HepG2 (cell line): ENCODE measurements around the gene SNAPC3. TPM values are rescaled to one million over a fixed set of nuclear protein-coding genes. Genes with fewer than 3 reads are reported as not detected.

Experiments
- ATAC-seq: fragments of 200-7000 bp; cut with Tn5 transposase; 3 replicates; pipeline ENCODE4 v1.9.1; 2020; ENCODE audit warnings: mild to moderate bottlenecking, moderate library complexity
- BruUV-seq: library from RNA; stranded (reverse); fragments of 400-500 nt; replicated peaks from 2 replicates; lab custom pipeline; 2021; lab: Mats Ljungman, UMichigan
- CTCF ChIA-PET: fragments of 300-600 bp; formaldehyde crosslinking; extraction: SDS; loops from one replicate; lab custom pipeline; 2021; ENCODE audit warnings: low total read pairs, inconsistent platforms, low intra/inter-chr PET ratio; lab: Yijun Ruan, JAX
- POLR2A ChIA-PET: fragments of 350-600 bp; sonication (Branson Sonifier 250); formaldehyde crosslinking; loops from one replicate; lab custom pipeline; 2020; ENCODE audit warnings: antibody characterized with exemption, inconsistent platforms; lab: Yijun Ruan, JAX
- DNase-seq: peaks from one replicate; pipeline ENCODE4 v3.0.0-alpha.2; 2015; ENCODE audit warnings: low spot score
- FAIRE-seq: peaks from 3 replicates; lab custom pipeline; 2011; peaks lifted over from hg19 to GRCh38; lab: Jason Lieb, UNC
- H2AFZ ChIP-seq: one replicate; pipeline ENCODE4 v1.6.1; 2011; ENCODE audit warnings: low read length, inconsistent platforms
- H3K27ac ChIP-seq: fragments of 300-600 bp; 3 replicates; pipeline ENCODE4 v1.8.0; 2011; ENCODE audit warnings: mixed run types, mild to moderate bottlenecking, mixed read lengths, low read length, inconsistent platforms; ENCODE audit not compliant: insufficient read depth; ENCODE audit errors: extremely low read length
- H3K27me3 ChIP-seq, 2 experiments: fragments of 200-600 bp in 1 of 2; 2 replicates in 1 of 2; 3 replicates in 1 of 2; pipeline versions ENCODE4 v1.6.0 to v1.8.0; 2011; ENCODE audit warnings: low read length in 2 of 2, mild to moderate bottlenecking in 2 of 2, moderate library complexity in 2 of 2, inconsistent platforms in 1 of 2; ENCODE audit not compliant: insufficient read depth in 2 of 2, control insufficient read depth in 1 of 2
- H3K36me3 ChIP-seq, 2 experiments: fragments of 200-600 bp in 1 of 2; replicated peaks in 1 of 2; 2 replicates in 1 of 2; 3 replicates in 1 of 2; pipeline versions ENCODE4 v1.5.1 to v1.8.0; 2011; ENCODE audit warnings: low read length in 2 of 2, inconsistent platforms in 1 of 2; ENCODE audit not compliant: insufficient read depth in 2 of 2, control insufficient read depth in 1 of 2
- H3K4me1 ChIP-seq: 2 replicates; pipeline ENCODE4 v1.5.1; 2012; ENCODE audit warnings: low read length, inconsistent platforms; ENCODE audit not compliant: insufficient read depth
- H3K4me2 ChIP-seq: 2 replicates; pipeline ENCODE4 v1.6.0; 2011; ENCODE audit warnings: low read depth, low read length, inconsistent platforms
- H3K4me3 ChIP-seq, 3 experiments: fragments of 200-600 bp in 1 of 3; sonication (generic), shearing (Covaris generic) in 1 of 3; replicated peaks in 1 of 3; 2 replicates each; pipeline ENCODE4 v1.5.1; 2011 to 2016; ENCODE audit warnings: low read length in 3 of 3, inconsistent platforms in 2 of 3, low read depth in 2 of 3, mild to moderate bottlenecking in 2 of 3, control low read depth in 1 of 3, mixed read lengths in 1 of 3; ENCODE audit not compliant: insufficient read depth in 1 of 3
- H3K79me2 ChIP-seq: one replicate; pipeline ENCODE4 v1.6.1; 2011; ENCODE audit warnings: low read length, inconsistent platforms; ENCODE audit not compliant: insufficient read depth
- H3K9ac ChIP-seq: 2 replicates; pipeline ENCODE4 v1.6.0; 2011; ENCODE audit warnings: mild to moderate bottlenecking, low read depth, low read length, inconsistent platforms; ENCODE audit not compliant: insufficient read depth
- H3K9me3 ChIP-seq: 2 replicates; pipeline ENCODE4 v1.5.1; 2012; ENCODE audit warnings: mild to moderate bottlenecking, low read length
- H4K20me1 ChIP-seq: 2 replicates; pipeline ENCODE4 v1.6.0; 2011; ENCODE audit warnings: inconsistent platforms, mild to moderate bottlenecking, low read length, moderate library complexity; ENCODE audit not compliant: insufficient read depth
- AGO2 ChIP-seq: fragments of 200-400 bp; formaldehyde crosslinking; optimal IDR thresholded peaks from 2 replicates; pipeline ENCODE3; 2017; ENCODE audit warnings: mild to moderate bottlenecking, low read depth, low read length, moderate library complexity
- ARNT2 ChIP-seq: sonication (generic); formaldehyde crosslinking; IDR thresholded peaks from 2 replicates; pipeline ENCODE4 v1.8.0; 2022; ENCODE audit warnings: mild to moderate bottlenecking, low read depth, missing genetic modification reagents, moderate library complexity
- IRX3 ChIP-seq: sonication (generic); formaldehyde crosslinking; IDR thresholded peaks from 2 replicates; pipeline ENCODE4 v1.8.1; 2023; ENCODE audit warnings: mild to moderate bottlenecking, low read depth, missing genetic modification reagents, borderline replicate concordance
- KDM5B ChIP-seq: sonication (generic); formaldehyde crosslinking; IDR thresholded peaks from 2 replicates; pipeline ENCODE4 v1.4.0; 2020; ENCODE audit warnings: missing genetic modification reagents, mild to moderate bottlenecking, borderline replicate concordance
- TOPORS ChIP-seq: sonication (generic); formaldehyde crosslinking; IDR thresholded peaks from 2 replicates; pipeline ENCODE4 v1.8.0; 2023; ENCODE audit warnings: mild to moderate bottlenecking, missing genetic modification reagents
- ZNF33A ChIP-seq: sonication (generic); formaldehyde crosslinking; IDR thresholded peaks from 2 replicates; pipeline ENCODE4 v1.5.1; 2020; ENCODE audit warnings: missing genetic modification reagents, mild to moderate bottlenecking, moderate library complexity, borderline replicate concordance
- ZNF614 ChIP-seq: IDR thresholded peaks from 2 replicates; pipeline ENCODE4 v1.6.1; 2018; ENCODE audit warnings: missing biosample characterization, missing genetic modification reagents, inconsistent platforms, borderline replicate concordance
- WGBS: methylation state at CpG from one replicate; pipeline ENCODE4 v1.1.6; 2017; ENCODE audit warnings: low lambda C conversion rate; 5-methylcytosine and 5-hydroxymethylcytosine counted together
- in situ Hi-C: cut with HindIII; loops from 2 replicates; pipeline ENCODE4 v1.10.0; 2017; ENCODE audit warnings: low pct_unique_long_range_greater_than_20kb; ENCODE audit not compliant: extremely low pct_ligation_motif_present
- intact Hi-C: fragments of 100-400 bp; cut with micrococcal nuclease; formaldehyde crosslinking; loops from one replicate; pipeline ENCODE4 v1.10.0; 2022; ENCODE audit not compliant: unreplicated experiment
- polyA plus RNA-seq, 8 experiments: library from polyadenylated mRNA; depleted of rRNA in 3 of 8; stranded (reverse) in 7 of 8; unstranded in 1 of 8; fragments of >200 nt; fragmentation: Illumina TruSeq in 4 of 8; extraction: Trizol in 4 of 8; gene quantifications; 2 replicates each; pipeline versions ENCODE4 v1.2.1 to v1.2.3, GENCODE V29; 2011 to 2016; ENCODE audit warnings: low read depth in 4 of 8, missing spikeins in 1 of 8, mixed read lengths in 1 of 8; ENCODE audit not compliant: insufficient read depth in 1 of 8
- total RNA-seq, 5 experiments: library from RNA; depleted of rRNA; stranded (reverse); fragments of >200 nt; fragmentation: Illumina TruSeq; extraction: Trizol; gene quantifications; 2 replicates each; pipeline ENCODE4 v1.2.3, GENCODE V29; 2016; ENCODE audit warnings: low read depth in 1 of 5
- TF ChIP-seq, protein P1 (sequence below): sonication (generic); formaldehyde crosslinking; IDR thresholded peaks from 2 replicates; pipeline ENCODE4 v1.8.0; 2022; ENCODE audit warnings: missing genetic modification reagents, mild to moderate bottlenecking, borderline replicate concordance
- TF ChIP-seq, protein P2 (sequence below): sonication (generic); formaldehyde crosslinking; IDR thresholded peaks from 2 replicates; pipeline ENCODE4 v1.4.0; 2020; ENCODE audit warnings: missing genetic modification reagents
- TF ChIP-seq, protein P3 (sequence below): sonication (generic); formaldehyde crosslinking; IDR thresholded peaks from 2 replicates; pipeline ENCODE4 v1.8.0; 2022; ENCODE audit warnings: low read depth, missing genetic modification reagents

The SNAPC3 gene
- total and polyA plus RNA-seq, 2 of the 13 experiments (the other 11 are each of a cell fraction or from before 2014, with no cell fraction given): 25.6 to 26.0 TPM

DNA sequence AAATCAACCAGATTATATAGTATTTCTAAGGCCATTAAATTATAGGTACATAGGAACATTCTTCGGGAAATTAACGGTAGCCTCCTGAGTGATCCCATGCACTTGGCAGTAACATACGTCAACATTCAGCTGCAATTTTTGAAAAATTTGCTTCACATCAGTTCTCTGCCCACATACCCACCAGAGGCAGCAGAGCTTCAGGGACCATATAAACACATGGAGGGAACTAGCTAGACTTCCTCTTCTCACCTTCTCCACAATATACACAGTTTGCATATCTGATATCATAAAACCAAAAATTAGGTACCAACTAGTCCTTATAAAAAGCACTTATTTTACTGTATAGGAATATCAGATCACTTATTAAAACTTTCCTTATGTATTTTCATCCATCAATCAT is 83.2 kb downstream of the SNAPC3 start (continued):
- TF ChIP-seq ZNF614: no peak
- TF ChIP-seq, protein P1, sequence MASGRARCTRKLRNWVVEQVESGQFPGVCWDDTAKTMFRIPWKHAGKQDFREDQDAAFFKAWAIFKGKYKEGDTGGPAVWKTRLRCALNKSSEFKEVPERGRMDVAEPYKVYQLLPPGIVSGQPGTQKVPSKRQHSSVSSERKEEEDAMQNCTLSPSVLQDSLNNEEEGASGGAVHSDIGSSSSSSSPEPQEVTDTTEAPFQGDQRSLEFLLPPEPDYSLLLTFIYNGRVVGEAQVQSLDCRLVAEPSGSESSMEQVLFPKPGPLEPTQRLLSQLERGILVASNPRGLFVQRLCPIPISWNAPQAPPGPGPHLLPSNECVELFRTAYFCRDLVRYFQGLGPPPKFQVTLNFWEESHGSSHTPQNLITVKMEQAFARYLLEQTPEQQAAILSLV (CRISPR knock-in tag): no peak
- TF ChIP-seq, protein P2, sequence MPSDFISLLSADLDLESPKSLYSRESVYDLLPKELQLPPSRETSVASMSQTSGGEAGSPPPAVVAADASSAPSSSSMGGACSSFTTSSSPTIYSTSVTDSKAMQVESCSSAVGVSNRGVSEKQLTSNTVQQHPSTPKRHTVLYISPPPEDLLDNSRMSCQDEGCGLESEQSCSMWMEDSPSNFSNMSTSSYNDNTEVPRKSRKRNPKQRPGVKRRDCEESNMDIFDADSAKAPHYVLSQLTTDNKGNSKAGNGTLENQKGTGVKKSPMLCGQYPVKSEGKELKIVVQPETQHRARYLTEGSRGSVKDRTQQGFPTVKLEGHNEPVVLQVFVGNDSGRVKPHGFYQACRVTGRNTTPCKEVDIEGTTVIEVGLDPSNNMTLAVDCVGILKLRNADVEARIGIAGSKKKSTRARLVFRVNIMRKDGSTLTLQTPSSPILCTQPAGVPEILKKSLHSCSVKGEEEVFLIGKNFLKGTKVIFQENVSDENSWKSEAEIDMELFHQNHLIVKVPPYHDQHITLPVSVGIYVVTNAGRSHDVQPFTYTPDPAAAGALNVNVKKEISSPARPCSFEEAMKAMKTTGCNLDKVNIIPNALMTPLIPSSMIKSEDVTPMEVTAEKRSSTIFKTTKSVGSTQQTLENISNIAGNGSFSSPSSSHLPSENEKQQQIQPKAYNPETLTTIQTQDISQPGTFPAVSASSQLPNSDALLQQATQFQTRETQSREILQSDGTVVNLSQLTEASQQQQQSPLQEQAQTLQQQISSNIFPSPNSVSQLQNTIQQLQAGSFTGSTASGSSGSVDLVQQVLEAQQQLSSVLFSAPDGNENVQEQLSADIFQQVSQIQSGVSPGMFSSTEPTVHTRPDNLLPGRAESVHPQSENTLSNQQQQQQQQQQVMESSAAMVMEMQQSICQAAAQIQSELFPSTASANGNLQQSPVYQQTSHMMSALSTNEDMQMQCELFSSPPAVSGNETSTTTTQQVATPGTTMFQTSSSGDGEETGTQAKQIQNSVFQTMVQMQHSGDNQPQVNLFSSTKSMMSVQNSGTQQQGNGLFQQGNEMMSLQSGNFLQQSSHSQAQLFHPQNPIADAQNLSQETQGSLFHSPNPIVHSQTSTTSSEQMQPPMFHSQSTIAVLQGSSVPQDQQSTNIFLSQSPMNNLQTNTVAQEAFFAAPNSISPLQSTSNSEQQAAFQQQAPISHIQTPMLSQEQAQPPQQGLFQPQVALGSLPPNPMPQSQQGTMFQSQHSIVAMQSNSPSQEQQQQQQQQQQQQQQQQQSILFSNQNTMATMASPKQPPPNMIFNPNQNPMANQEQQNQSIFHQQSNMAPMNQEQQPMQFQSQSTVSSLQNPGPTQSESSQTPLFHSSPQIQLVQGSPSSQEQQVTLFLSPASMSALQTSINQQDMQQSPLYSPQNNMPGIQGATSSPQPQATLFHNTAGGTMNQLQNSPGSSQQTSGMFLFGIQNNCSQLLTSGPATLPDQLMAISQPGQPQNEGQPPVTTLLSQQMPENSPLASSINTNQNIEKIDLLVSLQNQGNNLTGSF (CRISPR knock-in tag): no peak

DNA sequence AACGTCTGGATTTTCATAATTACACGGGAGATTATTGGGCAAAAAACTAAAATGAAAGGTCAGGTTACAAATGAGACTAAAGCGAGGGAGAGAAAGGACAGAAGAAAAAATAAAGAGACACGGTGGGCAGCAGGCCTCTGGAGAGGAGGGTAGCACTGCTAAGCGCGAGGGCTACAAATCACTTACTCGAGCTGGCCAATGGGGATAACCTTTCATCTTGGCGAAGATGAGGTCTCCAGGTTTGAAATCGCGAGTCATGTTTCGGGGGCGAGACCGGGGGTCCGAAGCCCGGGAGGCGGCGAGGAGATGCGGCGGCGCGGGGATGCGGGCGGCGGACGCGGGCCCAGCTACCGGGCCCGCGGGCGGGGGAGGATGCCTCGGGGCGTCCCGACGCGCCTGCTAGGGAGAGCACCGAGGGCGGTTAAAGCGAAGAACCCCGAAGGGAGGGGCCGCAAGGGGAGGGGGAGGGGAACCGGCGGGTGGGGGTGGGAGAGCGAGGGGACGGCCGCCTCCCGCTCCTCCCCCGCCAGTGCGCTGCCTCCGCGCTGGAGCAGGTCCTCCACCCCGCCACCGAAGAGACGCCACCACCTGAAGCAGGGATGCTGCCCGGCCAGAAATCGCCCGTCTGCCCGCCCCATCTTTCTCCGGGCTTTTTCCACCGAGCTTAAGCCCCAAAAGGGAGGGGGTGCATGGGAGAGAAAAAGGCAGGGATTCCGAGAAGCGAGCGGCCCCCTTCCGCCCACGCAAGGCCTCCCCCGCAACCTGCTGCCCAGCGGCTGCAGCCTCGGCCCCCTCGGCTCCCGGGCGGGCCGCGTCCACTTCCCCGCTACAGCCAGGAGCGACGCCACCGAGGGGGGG is 87.5 kb downstream of the SNAPC3 start:
- intact Hi-C loops: loop anchor here (2.0 to 10.0 kb wide), 2 partner anchors 43 to 95 kb away; partner anchors contain the start of gene CCDC171
- TF ChIP-seq, protein P3, sequence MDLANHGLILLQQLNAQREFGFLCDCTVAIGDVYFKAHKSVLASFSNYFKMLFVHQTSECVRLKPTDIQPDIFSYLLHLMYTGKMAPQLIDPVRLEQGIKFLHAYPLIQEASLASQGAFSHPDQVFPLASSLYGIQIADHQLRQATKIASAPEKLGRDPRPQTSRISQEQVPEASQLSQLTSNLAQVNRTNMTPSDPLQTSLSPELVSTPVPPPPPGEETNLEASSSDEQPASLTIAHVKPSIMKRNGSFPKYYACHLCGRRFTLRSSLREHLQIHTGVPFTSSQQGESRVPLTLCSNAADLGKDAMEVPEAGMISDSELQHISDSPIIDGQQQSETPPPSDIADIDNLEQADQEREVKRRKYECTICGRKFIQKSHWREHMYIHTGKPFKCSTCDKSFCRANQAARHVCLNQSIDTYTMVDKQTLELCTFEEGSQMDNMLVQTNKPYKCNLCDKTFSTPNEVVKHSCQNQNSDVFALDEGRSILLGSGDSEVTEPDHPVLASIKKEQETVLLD: 0 out of 2 replicates have a peak, but pooled peaks have one; percentile 24
- TF ChIP-seq IRX3 (CRISPR knock-in tag) (0 out of 2 replicates have a peak, but pooled peaks have one; percentile 85), TOPORS (CRISPR knock-in tag) (peak; percentile 94), AGO2 (peak; percentile 37), ZNF33A (no peak), ARNT2 (CRISPR knock-in tag) (peak; percentile 16; the same call in 1 of the 2 replicates), KDM5B (no peak)

More for the DNA sequence above, 87.5 kb downstream of the SNAPC3 start:
- peak; percentile 4 for DNase-seq
- WGBS: 2% methylated on average over 47 of the region's 76 CpGs
- CTCF ChIA-PET: no interaction called here
- Histone ChIP-seq H3K4me3 (peak overlapping the region; percentile 80 to 96 (median 92)), H4K20me1 (no peaks in the 10 kb centered on the region; the same call in 1 of the 2 replicates), H3K9ac (peak overlapping the region; percentile 92), H3K4me1 (peaks cover 30% of the 10 kb centered on the region), H3K27ac (peak overlapping the region; percentile 94), H3K4me2 (peak overlapping the region; percentile 96), H3K36me3 (peaks cover 2 to 12% of the 10 kb centered on the region in 2 experiments; a peak in 3 of 5 replicates), H2AFZ (no peak overlapping the region), H3K79me2 (peaks cover 19% of the 10 kb centered on the region), H3K9me3 (no peaks in the 10 kb centered on the region), H3K27me3 (no peaks in the 10 kb centered on the region)
- peak; percentile 77 for ATAC-seq
- no TSS peak for BruUV-seq
- POLR2A ChIA-PET: interaction anchor here (0.7 to 1.4 kb wide), 4 partner anchors 26 to 460 kb away, joined by 3 to 13 read pairs (median 4); partner anchors contain the start of gene CCDC171
- FAIRE-seq: no peak
- in situ Hi-C loops: no loop called here
